ENCODE data around the gene DCAF5.

DNA sequence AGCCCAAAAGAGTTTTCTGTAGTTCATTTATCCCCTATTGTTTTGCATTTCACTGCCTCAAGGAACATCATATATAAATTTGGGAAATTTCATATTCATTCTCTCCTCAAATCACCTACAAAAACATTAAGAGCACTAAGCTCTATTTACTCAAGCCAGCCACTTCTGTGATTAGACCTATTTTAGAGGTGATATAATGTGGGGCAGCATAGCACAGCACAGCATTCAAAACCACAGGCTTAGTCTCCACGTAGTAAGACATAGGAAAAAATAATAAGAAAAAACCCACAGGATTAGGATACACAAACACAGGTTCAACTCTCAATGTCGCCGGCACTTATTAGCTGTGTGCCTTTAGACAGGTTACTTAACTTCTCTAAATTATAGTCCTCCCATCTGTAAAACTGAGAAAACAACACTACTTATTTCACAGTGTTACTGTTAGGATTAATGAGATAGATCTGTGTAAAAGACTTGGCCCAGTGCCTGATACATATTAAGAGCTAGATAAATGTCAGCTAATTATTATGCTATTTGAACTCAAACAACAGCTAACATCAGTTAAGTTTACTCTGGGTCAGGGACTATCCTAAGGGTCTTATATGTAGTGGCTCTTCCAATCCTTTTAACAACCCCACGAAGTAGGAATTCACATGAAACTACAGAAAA, 20.3 kb downstream of the DCAF5 start:
- TF ChIP-seq, protein P1, sequence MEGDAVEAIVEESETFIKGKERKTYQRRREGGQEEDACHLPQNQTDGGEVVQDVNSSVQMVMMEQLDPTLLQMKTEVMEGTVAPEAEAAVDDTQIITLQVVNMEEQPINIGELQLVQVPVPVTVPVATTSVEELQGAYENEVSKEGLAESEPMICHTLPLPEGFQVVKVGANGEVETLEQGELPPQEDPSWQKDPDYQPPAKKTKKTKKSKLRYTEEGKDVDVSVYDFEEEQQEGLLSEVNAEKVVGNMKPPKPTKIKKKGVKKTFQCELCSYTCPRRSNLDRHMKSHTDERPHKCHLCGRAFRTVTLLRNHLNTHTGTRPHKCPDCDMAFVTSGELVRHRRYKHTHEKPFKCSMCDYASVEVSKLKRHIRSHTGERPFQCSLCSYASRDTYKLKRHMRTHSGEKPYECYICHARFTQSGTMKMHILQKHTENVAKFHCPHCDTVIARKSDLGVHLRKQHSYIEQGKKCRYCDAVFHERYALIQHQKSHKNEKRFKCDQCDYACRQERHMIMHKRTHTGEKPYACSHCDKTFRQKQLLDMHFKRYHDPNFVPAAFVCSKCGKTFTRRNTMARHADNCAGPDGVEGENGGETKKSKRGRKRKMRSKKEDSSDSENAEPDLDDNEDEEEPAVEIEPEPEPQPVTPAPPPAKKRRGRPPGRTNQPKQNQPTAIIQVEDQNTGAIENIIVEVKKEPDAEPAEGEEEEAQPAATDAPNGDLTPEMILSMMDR (IDR thresholded peaks at IDR 0.05) = no peak
- TF ChIP-seq POLR2A (IDR thresholded peaks at IDR 0.05) (no peak), POLR2AphosphoS5 (IDR thresholded peaks at IDR 0.05) (no peak)
